ENCODE measurements around the gene IGF2. TPM values are rescaled to one million over a fixed set of nuclear protein-coding genes. Genes with fewer than 3 reads are reported as not detected.

Gene IGF2
- total RNA-seq, 1 donor from 2014 or later = 1.1 TPM

DNA sequence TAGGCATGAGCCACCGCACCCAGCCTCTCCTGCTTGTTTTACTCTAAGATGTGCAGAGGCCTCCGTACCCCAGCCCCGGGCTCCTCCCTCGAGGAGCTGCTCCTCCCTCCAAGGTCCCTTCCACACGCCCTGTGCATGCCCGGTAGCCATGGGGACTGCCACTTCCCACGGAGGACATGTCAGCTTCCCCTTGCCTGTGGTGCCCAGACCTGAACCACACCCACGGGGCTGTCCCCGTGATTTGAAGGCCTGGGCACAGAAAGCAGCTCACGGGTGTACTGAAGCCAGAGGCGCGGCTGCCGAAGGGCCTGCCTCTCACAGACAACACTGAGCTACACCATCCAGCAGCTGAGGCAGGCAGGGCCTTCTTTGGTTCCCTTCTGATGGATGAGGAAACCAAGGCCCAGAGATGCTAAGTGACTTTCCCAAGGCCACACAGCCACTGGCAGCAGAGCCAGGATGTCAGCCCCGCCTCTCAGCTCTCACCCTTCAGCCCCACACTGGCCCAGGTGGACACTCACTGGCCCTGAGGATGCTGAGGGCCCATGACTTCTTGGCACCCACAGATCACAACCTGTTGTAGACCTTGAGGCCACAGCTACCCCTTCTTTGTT lies 14.5 kb upstream of the IGF2 start:
- Mint-ChIP-seq H3K36me3 (ENCODE audit: low read depth) (no peaks in the 10 kb centered on the region), H3K9me3 (no peaks in the 10 kb centered on the region), H3K27me3 (peaks cover 17% of the 10 kb centered on the region), H3K4me1 (peaks cover 3% of the 10 kb centered on the region), H3K4me3 (no peak overlapping the region), H3K27ac (no peak overlapping the region)
- DNase-seq = no peak
- intact Hi-C loops (cut with micrococcal nuclease) = loop anchor here (5.0 kb wide), 1 partner anchor 271 kb away; no protein-coding TSS in a partner anchor

GRCh38 chr11:2151500-2152257 lies 12.5 kb upstream of the IGF2 start:
- no peaks in the 10 kb centered on the region for H3K36me3 Mint-ChIP-seq (ENCODE audit: low read depth)
- H3K4me1 Mint-ChIP-seq = peaks cover 3% of the 10 kb centered on the region
- no peaks in the 10 kb centered on the region for H3K9me3 Mint-ChIP-seq
- no peak overlapping the region for H3K4me3 Mint-ChIP-seq
- DNase-seq = peak; percentile 92
- H3K27ac Mint-ChIP-seq = no peak overlapping the region
- H3K27me3 Mint-ChIP-seq = peaks cover 32% of the 10 kb centered on the region
- intact Hi-C loops (cut with micrococcal nuclease) = loop anchor here (1.0 to 5.0 kb wide), 3 partner anchors 75 to 500 kb away; no protein-coding TSS in a partner anchor

GRCh38 chr11:2149864-2150847 lies 11.0 kb upstream of the IGF2 start:
- peaks cover 46% of the 10 kb centered on the region for H3K27me3 Mint-ChIP-seq
- H3K27ac Mint-ChIP-seq = no peak overlapping the region
- DNase-seq = no peak
- no peaks in the 10 kb centered on the region for H3K9me3 Mint-ChIP-seq
- H3K4me3 Mint-ChIP-seq = no peak overlapping the region
- H3K4me1 Mint-ChIP-seq = peaks cover 3% of the 10 kb centered on the region
- H3K36me3 Mint-ChIP-seq (ENCODE audit: low read depth) = no peaks in the 10 kb centered on the region
- intact Hi-C loops (cut with micrococcal nuclease) = loop anchor here (2.0 to 5.0 kb wide), 2 partner anchors 73 to 268 kb away; no protein-coding TSS in a partner anchor

- intact Hi-C loops (cut with micrococcal nuclease) = no loop called here
- H3K36me3 Mint-ChIP-seq (ENCODE audit: low read depth) = no peaks in the 10 kb centered on the region
- peaks cover 51% of the 10 kb centered on the region for H3K27me3 Mint-ChIP-seq
These were observed 10.3 kb upstream of the IGF2 start for GRCh38 chr11:2149460-2149859.

DNA sequence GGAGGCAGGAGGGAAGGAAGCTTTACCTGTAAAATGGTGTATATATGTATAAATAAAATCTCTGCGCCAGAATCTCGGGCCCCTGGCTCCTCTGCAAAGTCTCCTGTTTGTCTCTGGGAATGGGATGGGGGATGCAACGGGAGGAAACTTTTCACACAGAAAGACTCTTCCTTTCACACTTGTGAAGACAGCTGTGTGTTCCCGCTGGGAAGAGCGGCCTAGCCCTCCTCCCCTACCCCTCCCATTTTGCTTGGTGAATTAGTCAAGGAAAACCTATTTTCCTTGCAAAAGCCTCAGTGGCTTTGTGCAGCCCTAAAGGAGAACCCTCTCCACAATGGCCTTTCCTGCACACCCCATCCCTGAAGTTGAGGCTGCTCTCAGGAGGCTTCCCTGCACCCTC lies 9.4 kb upstream of the IGF2 start:
- no peak for DNase-seq
- Mint-ChIP-seq H3K4me3 (no peak overlapping the region), H3K9me3 (no peaks in the 10 kb centered on the region), H3K27me3 (peaks cover 53% of the 10 kb centered on the region), H3K27ac (no peak overlapping the region), H3K4me1 (peaks cover 4% of the 10 kb centered on the region), H3K36me3 (ENCODE audit: low read depth) (no peaks in the 10 kb centered on the region)
- intact Hi-C loops (cut with micrococcal nuclease) = no loop called here

More at GRCh38 chr11:2149460-2149859, 10.3 kb upstream of the IGF2 start:
- Mint-ChIP-seq H3K27ac (no peak overlapping the region), H3K9me3 (no peaks in the 10 kb centered on the region), H3K4me3 (no peak overlapping the region), H3K4me1 (peaks cover 3% of the 10 kb centered on the region)
- DNase-seq = no peak

DNA sequence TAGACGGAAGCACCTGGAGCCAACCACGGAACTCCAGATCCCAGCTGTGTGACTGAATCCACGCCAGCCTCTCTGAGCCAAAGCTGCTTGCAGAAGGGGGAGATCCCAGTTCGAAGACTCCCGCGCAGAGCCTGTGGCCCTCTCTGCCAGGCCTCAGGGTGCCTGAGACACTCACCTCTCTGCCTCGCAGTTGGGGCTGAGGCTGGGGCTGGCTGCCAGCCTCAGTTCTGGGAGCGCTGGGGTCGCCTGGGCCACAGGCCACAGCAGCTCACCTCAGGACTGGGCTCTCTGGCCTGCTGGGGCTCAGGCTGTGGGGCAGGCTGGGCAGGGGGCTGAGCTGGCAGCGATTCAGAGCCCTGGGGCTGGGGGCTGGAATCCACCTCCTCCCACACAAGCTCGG lies 8.2 kb upstream of the IGF2 start:
- H3K27me3 Mint-ChIP-seq = peaks cover 64% of the 10 kb centered on the region
- intact Hi-C loops (cut with micrococcal nuclease) = no loop called here
- no peak for DNase-seq
- H3K9me3 Mint-ChIP-seq = no peaks in the 10 kb centered on the region
- H3K27ac Mint-ChIP-seq = no peak overlapping the region
- H3K4me1 Mint-ChIP-seq = peaks cover 13% of the 10 kb centered on the region
- no peaks in the 10 kb centered on the region for H3K36me3 Mint-ChIP-seq (ENCODE audit: low read depth)
- H3K4me3 Mint-ChIP-seq = no peak overlapping the region

GRCh38 chr11:2146051-2146450 lies 6.9 kb upstream of the IGF2 start:
- no peaks in the 10 kb centered on the region for H3K9me3 Mint-ChIP-seq
- no peak overlapping the region for H3K4me3 Mint-ChIP-seq
- peaks cover 13% of the 10 kb centered on the region for H3K4me1 Mint-ChIP-seq
- intact Hi-C loops (cut with micrococcal nuclease) = no loop called here
- H3K27me3 Mint-ChIP-seq = peaks cover 74% of the 10 kb centered on the region
- DNase-seq = no peak
- no peak overlapping the region for H3K27ac Mint-ChIP-seq
- no peaks in the 10 kb centered on the region for H3K36me3 Mint-ChIP-seq (ENCODE audit: low read depth)

GRCh38 chr11:2144544-2145248 lies 5.5 kb upstream of the IGF2 start:
- intact Hi-C loops (cut with micrococcal nuclease) = no loop called here
- H3K36me3 Mint-ChIP-seq (ENCODE audit: low read depth) = no peaks in the 10 kb centered on the region
- peaks cover 13% of the 10 kb centered on the region for H3K4me1 Mint-ChIP-seq
- no peaks in the 10 kb centered on the region for H3K9me3 Mint-ChIP-seq
- no peak overlapping the region for H3K27ac Mint-ChIP-seq
- no peak overlapping the region for H3K4me3 Mint-ChIP-seq
- no peak for DNase-seq
- H3K27me3 Mint-ChIP-seq = peaks cover 70% of the 10 kb centered on the region

DNA sequence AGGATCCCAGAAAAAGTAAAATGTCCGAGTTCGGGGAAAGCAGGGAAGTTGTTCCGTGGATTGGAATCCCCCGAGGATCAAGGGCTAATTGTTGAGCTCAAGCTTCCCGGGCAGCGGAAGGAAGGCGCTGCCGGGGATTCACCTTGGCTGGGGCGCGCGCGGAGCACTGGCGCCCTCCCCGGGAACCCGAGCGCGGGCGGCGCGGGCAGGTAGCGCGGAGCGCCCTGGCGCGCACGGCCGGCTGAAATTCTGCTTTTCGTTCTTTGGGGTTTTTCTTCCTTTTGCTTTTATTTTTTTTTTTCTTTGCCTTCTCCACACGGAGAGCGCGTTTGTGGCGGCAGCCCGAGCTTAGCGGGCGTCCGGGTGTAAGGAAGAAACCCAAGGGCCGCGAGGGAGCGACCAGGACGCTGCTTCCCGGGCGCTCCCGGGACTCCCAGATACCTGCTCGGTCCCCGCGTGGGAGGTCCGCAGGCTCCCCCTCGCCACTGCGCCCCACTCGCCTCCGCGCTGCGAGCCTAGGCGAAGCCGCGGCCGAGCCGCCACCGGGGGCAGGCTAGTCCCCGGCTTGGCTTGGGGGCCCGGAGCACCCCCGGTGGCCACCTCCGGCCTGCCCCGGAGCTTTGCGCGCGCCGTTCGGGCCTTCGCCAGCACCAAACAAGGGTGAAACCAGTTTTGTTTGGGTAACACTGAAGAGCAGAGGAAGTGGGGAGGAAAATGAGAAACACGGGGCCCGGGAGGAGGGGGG lies 4.8 kb upstream of the IGF2 start:
- Mint-ChIP-seq H3K27me3 (peaks cover 68% of the 10 kb centered on the region), H3K36me3 (ENCODE audit: low read depth) (no peaks in the 10 kb centered on the region), H3K4me3 (no peak overlapping the region), H3K9me3 (no peaks in the 10 kb centered on the region), H3K4me1 (peaks cover 13% of the 10 kb centered on the region), H3K27ac (no peak overlapping the region)
- intact Hi-C loops (cut with micrococcal nuclease) = loop anchor here (1.0 kb wide), 2 partner anchors 67 to 289 kb away; no protein-coding TSS in a partner anchor
- no peak for DNase-seq

DNA sequence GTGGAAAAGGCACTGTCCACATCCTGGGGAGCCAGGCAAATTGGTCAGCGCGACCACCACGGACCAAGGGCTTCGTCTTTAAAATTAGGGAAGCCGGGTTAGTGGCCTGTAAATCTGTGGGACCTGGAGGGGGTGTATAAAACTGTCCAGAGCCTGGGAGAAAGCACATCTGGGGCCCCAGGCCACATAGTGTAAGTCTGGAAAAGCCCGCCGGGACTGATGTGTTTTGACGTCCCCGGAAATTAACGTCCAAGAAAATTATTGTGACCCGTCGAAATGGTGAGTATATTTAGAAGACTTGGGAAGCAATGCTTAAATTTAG lies 4.2 kb upstream of the IGF2 start:
- no peaks in the 10 kb centered on the region for H3K36me3 Mint-ChIP-seq (ENCODE audit: low read depth)
- H3K4me3 Mint-ChIP-seq = no peak overlapping the region
- peak overlapping the region; percentile 5 for H3K27ac Mint-ChIP-seq
- H3K27me3 Mint-ChIP-seq = peaks cover 64% of the 10 kb centered on the region
- no peaks in the 10 kb centered on the region for H3K9me3 Mint-ChIP-seq
- peaks cover 13% of the 10 kb centered on the region for H3K4me1 Mint-ChIP-seq
- DNase-seq = no peak
- intact Hi-C loops (cut with micrococcal nuclease) = loop anchor here (1.0 kb wide), 2 partner anchors 66 to 288 kb away; no protein-coding TSS in a partner anchor

- Mint-ChIP-seq H3K4me3 (peak overlapping the region; percentile 51), H3K27me3 (peaks cover 61% of the 10 kb centered on the region), H3K36me3 (ENCODE audit: low read depth) (no peaks in the 10 kb centered on the region), H3K4me1 (peaks cover 13% of the 10 kb centered on the region), H3K9me3 (no peaks in the 10 kb centered on the region), H3K27ac (peak overlapping the region; percentile 80)
- intact Hi-C loops (cut with micrococcal nuclease) = loop anchor here (1.0 kb wide), 3 partner anchors 65 to 287 kb away; no protein-coding TSS in a partner anchor
- no peak for DNase-seq
These were observed 3.6 kb upstream of the IGF2 start for GRCh38 chr11:2142762-2143202.

DNA sequence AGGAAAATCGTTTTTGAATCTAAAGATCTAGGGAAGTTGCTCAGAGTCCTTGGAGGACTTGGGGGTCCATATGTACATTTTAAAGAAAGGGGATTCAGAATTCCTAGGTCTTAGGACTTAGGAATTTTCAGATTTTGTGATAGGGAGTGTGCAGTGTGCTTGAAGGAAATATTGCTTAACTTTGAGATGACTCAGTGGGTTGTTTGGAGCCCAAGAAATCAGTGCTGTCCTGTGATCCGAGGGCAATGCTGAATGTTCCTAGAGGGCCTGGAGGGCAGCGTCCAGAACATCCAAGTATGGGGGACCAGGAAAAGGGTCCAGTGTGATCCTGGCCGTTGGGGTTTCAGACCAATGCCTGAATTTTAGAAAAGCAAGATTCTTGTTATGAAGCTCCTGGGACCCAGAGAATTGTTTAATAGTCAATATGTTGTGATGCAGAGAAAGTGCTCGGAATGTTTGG lies 3.1 kb upstream of the IGF2 start:
- DNase-seq = no peak
- Mint-ChIP-seq H3K4me1 (peaks cover 13% of the 10 kb centered on the region), H3K4me3 (no peak overlapping the region), H3K9me3 (no peaks in the 10 kb centered on the region), H3K36me3 (ENCODE audit: low read depth) (no peaks in the 10 kb centered on the region), H3K27me3 (peaks cover 64% of the 10 kb centered on the region), H3K27ac (peak overlapping the region; percentile 80)
- intact Hi-C loops (cut with micrococcal nuclease) = loop anchor here (1.0 kb wide), 1 partner anchor 123 kb away; no protein-coding TSS in a partner anchor
